Activated naive CD8-positive, alpha-beta T cell treated with anti-CD3 and anti-CD28 coated beads, Interleukin-2, amount 10 ng/mL, durations not matched to agents 7 days and 5 days (primary cell): ENCODE data around the gene TOP3B. TPM values are rescaled to one million over a fixed set of nuclear protein-coding genes. Genes with fewer than 3 reads are reported as not detected.
A peak's percentile ranks its signal among the peaks of the same experiment; 100 is the strongest.

Experiments used
- ATAC-seq: fragments of 150-1000 bp; cut with Tn5 transposase; one replicate; pipeline ENCODE4 v1.10.0; 2021; ENCODE audit warnings: low read depth, moderate library complexity
- POLR2A ChIA-PET: fragments of 350-600 bp; sonication (Branson Sonifier 250); formaldehyde crosslinking; loops from one replicate; lab custom pipeline; 2021; ENCODE audit warnings: antibody characterized with exemption; lab: Charles Lee
- DNase-seq: peaks from one replicate; pipeline ENCODE4 v3.0.0; 2021
- H3K27ac Mint-ChIP-seq: one replicate; pipeline ENCODE4 v1.8.0; 2022; ENCODE audit warnings: mild to moderate bottlenecking, mixed read lengths
- H3K27me3 Mint-ChIP-seq: one replicate; pipeline ENCODE4 v1.8.0; 2022; ENCODE audit warnings: mild to moderate bottlenecking, moderate library complexity, mixed read lengths
- H3K36me3 Mint-ChIP-seq: one replicate; pipeline ENCODE4 v1.8.0; 2021; ENCODE audit warnings: mild to moderate bottlenecking, mixed read lengths
- H3K4me1 Mint-ChIP-seq: one replicate; pipeline ENCODE4 v1.8.0; 2021; ENCODE audit warnings: mixed read lengths
- H3K4me3 Mint-ChIP-seq: one replicate; pipeline ENCODE4 v1.8.0; 2022; ENCODE audit warnings: mild to moderate bottlenecking, moderate library complexity, mixed read lengths
- H3K9me3 Mint-ChIP-seq: one replicate; pipeline ENCODE4 v1.8.0; 2021; ENCODE audit warnings: mixed read lengths
- total RNA-seq, 2 experiments: library from RNA; stranded (reverse); gene quantifications; one replicate each; pipeline ENCODE4 v1.2.3, GENCODE V29; 2021

Gene TOP3B
- total RNA-seq, 2 experiments from 2014 or later: 45.6 to 56.6 TPM

- no peak for DNase-seq
- no peak for ATAC-seq
- Mint-ChIP-seq H3K27ac (no peak overlapping the region), H3K4me1 (no peaks in the 10 kb centered on the region), H3K36me3 (peaks cover 6% of the 10 kb centered on the region), H3K9me3 (no peaks in the 10 kb centered on the region), H3K4me3 (no peak overlapping the region), H3K27me3 (no peaks in the 10 kb centered on the region)
- POLR2A ChIA-PET: no interaction called here
Observed at GRCh38 chr22:21960200-21961126, 22.1 kb downstream of the TOP3B start.

GRCh38 chr22:21959274-21960074, 23.1 kb downstream of the TOP3B start:
- H3K9me3 Mint-ChIP-seq: no peaks in the 10 kb centered on the region
- POLR2A ChIA-PET: no interaction called here
- H3K4me3 Mint-ChIP-seq: no peak overlapping the region
- H3K4me1 Mint-ChIP-seq: no peaks in the 10 kb centered on the region
- H3K27ac Mint-ChIP-seq: no peak overlapping the region
- no peaks in the 10 kb centered on the region for H3K27me3 Mint-ChIP-seq
- ATAC-seq: no peak
- no peak for DNase-seq
- H3K36me3 Mint-ChIP-seq: peaks cover 4% of the 10 kb centered on the region

GRCh38 chr22:21958360-21959273, 24.0 kb downstream of the TOP3B start:
- H3K4me1 Mint-ChIP-seq: no peaks in the 10 kb centered on the region
- H3K4me3 Mint-ChIP-seq: no peak overlapping the region
- H3K27me3 Mint-ChIP-seq: no peaks in the 10 kb centered on the region
- ATAC-seq: no peak
- no peak for DNase-seq
- H3K36me3 Mint-ChIP-seq: peaks cover 2% of the 10 kb centered on the region
- H3K9me3 Mint-ChIP-seq: no peaks in the 10 kb centered on the region
- H3K27ac Mint-ChIP-seq: no peak overlapping the region
- POLR2A ChIA-PET: no interaction called here

- Mint-ChIP-seq H3K27ac (peak within 1 kb of the TSS; percentile 81), H3K27me3 (no peaks in the 10 kb centered on the region), H3K36me3 (peaks cover 3% of the 10 kb centered on the region), H3K4me3 (peak within 1 kb of the TSS; percentile 90), H3K4me1 (peaks cover 6% of the 10 kb centered on the region), H3K9me3 (no peaks in the 10 kb centered on the region)
- ATAC-seq (peak; percentile 87), DNase-seq (peak; percentile 99)
- POLR2A ChIA-PET: interaction anchor here (0.6 to 1.4 kb wide), 5 partner anchors 11 to 86 kb away, joined by 3 to 8 read pairs (median 3); partner anchors contain the start of gene MAPK1
Observed at GRCh38 chr22:21952586-21953571, 29.7 kb downstream of the TOP3B start, which contains the start of gene PPM1F. Gene PPM1F (minus strand): TSS chr22:21952848. CDS start chr22:21946048, 6,800 bp downstream.

- POLR2A ChIA-PET: interaction anchor here (0.6 to 1.4 kb wide), 5 partner anchors 10 to 85 kb away, joined by 3 to 8 read pairs (median 3); partner anchors contain the start of gene MAPK1
- H3K27me3 Mint-ChIP-seq: no peaks in the 10 kb centered on the region
- H3K4me1 Mint-ChIP-seq: peaks cover 6% of the 10 kb centered on the region
- H3K36me3 Mint-ChIP-seq: peaks cover 3% of the 10 kb centered on the region
- ATAC-seq (peak; percentile 8), DNase-seq (peak; percentile 61)
- no peaks in the 10 kb centered on the region for H3K9me3 Mint-ChIP-seq
- H3K27ac Mint-ChIP-seq: peak overlapping the region; percentile 63
- peak overlapping the region; percentile 90 for H3K4me3 Mint-ChIP-seq
Observed at GRCh38 chr22:21951931-21952465, 30.6 kb downstream of the TOP3B start.

GRCh38 chr22:21951062-21951461, 31.5 kb downstream of the TOP3B start:
- peaks cover 6% of the 10 kb centered on the region for H3K4me1 Mint-ChIP-seq
- DNase-seq (no peak), ATAC-seq (no peak)
- peak overlapping the region; percentile 13 for H3K4me3 Mint-ChIP-seq
- POLR2A ChIA-PET: interaction anchor here (0.5 kb wide), 1 partner anchor 139 kb away, joined by 3 read pairs; no protein-coding TSS in a partner anchor
- no peak overlapping the region for H3K27ac Mint-ChIP-seq
- peaks cover 3% of the 10 kb centered on the region for H3K36me3 Mint-ChIP-seq
- no peaks in the 10 kb centered on the region for H3K27me3 Mint-ChIP-seq
- H3K9me3 Mint-ChIP-seq: no peaks in the 10 kb centered on the region

- Mint-ChIP-seq H3K9me3 (no peaks in the 10 kb centered on the region), H3K4me3 (no peak overlapping the region), H3K27ac (no peak overlapping the region), H3K36me3 (peaks cover 4% of the 10 kb centered on the region), H3K4me1 (peaks cover 6% of the 10 kb centered on the region), H3K27me3 (no peaks in the 10 kb centered on the region)
- no peak for ATAC-seq
- DNase-seq: no peak
- POLR2A ChIA-PET: no interaction called here
Observed at GRCh38 chr22:21949948-21950347, 32.6 kb downstream of the TOP3B start.

GRCh38 chr22:21949569-21949918, 33.0 kb downstream of the TOP3B start:
- no peak overlapping the region for H3K4me3 Mint-ChIP-seq
- no peak overlapping the region for H3K27ac Mint-ChIP-seq
- DNase-seq (no peak), ATAC-seq (no peak)
- H3K9me3 Mint-ChIP-seq: no peaks in the 10 kb centered on the region
- H3K36me3 Mint-ChIP-seq: peaks cover 4% of the 10 kb centered on the region
- H3K27me3 Mint-ChIP-seq: no peaks in the 10 kb centered on the region
- POLR2A ChIA-PET: no interaction called here
- H3K4me1 Mint-ChIP-seq: peaks cover 6% of the 10 kb centered on the region

GRCh38 chr22:21948824-21949568, 33.6 kb downstream of the TOP3B start:
- Mint-ChIP-seq H3K9me3 (no peaks in the 10 kb centered on the region), H3K27ac (no peak overlapping the region), H3K27me3 (no peaks in the 10 kb centered on the region), H3K4me3 (no peak overlapping the region), H3K4me1 (peaks cover 7% of the 10 kb centered on the region), H3K36me3 (peaks cover 4% of the 10 kb centered on the region)
- DNase-seq (no peak), ATAC-seq (no peak)
- POLR2A ChIA-PET: no interaction called here

GRCh38 chr22:21948390-21948789, 34.2 kb downstream of the TOP3B start:
- H3K4me3 Mint-ChIP-seq: no peak overlapping the region
- POLR2A ChIA-PET: no interaction called here
- no peak for ATAC-seq

More at GRCh38 chr22:21948390-21948789, 34.2 kb downstream of the TOP3B start:
- no peak for DNase-seq
- no peaks in the 10 kb centered on the region for H3K27me3 Mint-ChIP-seq
- H3K36me3 Mint-ChIP-seq: peaks cover 4% of the 10 kb centered on the region
- H3K27ac Mint-ChIP-seq: no peak overlapping the region
- H3K9me3 Mint-ChIP-seq: no peaks in the 10 kb centered on the region
- H3K4me1 Mint-ChIP-seq: peaks cover 7% of the 10 kb centered on the region
